ENCODE results near the gene TEPSIN. TPM values are rescaled to one million over a fixed set of nuclear protein-coding genes. Genes with fewer than 3 reads are reported as not detected.

The TEPSIN gene
- total RNA-seq, 1 experiment from 2014 or later, result 40.7 TPM

DNA sequence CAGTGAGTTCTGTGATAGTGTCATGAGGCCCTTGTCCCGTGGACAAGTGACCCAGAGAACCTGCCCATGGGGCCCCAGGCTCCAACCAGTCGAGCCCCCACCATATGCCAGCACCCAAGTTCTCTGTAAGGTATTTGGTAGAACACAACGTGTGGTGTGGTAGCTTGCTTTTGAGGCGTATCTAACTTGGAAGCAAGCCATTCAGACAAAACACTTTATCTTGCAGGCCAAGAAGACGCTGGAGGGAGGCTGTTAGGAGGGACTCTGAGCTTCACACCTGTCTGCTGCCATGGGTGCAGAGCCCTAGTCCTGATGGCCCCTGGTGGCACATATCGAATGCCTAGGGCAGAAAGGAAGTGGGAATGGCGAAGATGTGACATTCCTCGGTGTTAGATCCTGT, 1.9 kb upstream of the TEPSIN start:
- Mint-ChIP-seq H3K9me3 (no peaks in the 10 kb centered on the region), H3K4me3 (peak overlapping the region; percentile 90), H3K27me3 (ENCODE audit: low read depth) (no peaks in the 10 kb centered on the region), H3K4me1 (peaks cover 27% of the 10 kb centered on the region), H3K27ac (peak overlapping the region; percentile 80; the same call in 1 of the 2 replicates), H3K36me3 (no peaks in the 10 kb centered on the region)
- POLR2A ChIA-PET, result no interaction called here
- ATAC-seq (no peak), DNase-seq (ENCODE audit: low spot score) (no peak)
- no peak for TF ChIP-seq ZNF425 (CRISPR knock-in tag; conservative IDR thresholded peaks at IDR 0.05)
- TF ChIP-seq SP1 (CRISPR knock-in tag; conservative IDR thresholded peaks at IDR 0.05), result no peak
- no peak for TF ChIP-seq CDX4 (CRISPR knock-in tag; IDR thresholded peaks at IDR 0.05; ENCODE audit: borderline replicate concordance)
- no peak for TF ChIP-seq STAT6 (CRISPR knock-in tag; conservative IDR thresholded peaks at IDR 0.05; ENCODE audit: low read depth)
- no peak for TF ChIP-seq ELF4 (CRISPR knock-in tag; IDR thresholded peaks at IDR 0.05; ENCODE audit: low read depth)
- TF ChIP-seq ARID4B (CRISPR knock-in tag; IDR thresholded peaks at IDR 0.05; ENCODE audit: borderline replicate concordance), result no peak
- CTCF ChIA-PET, result no interaction called here

DNA sequence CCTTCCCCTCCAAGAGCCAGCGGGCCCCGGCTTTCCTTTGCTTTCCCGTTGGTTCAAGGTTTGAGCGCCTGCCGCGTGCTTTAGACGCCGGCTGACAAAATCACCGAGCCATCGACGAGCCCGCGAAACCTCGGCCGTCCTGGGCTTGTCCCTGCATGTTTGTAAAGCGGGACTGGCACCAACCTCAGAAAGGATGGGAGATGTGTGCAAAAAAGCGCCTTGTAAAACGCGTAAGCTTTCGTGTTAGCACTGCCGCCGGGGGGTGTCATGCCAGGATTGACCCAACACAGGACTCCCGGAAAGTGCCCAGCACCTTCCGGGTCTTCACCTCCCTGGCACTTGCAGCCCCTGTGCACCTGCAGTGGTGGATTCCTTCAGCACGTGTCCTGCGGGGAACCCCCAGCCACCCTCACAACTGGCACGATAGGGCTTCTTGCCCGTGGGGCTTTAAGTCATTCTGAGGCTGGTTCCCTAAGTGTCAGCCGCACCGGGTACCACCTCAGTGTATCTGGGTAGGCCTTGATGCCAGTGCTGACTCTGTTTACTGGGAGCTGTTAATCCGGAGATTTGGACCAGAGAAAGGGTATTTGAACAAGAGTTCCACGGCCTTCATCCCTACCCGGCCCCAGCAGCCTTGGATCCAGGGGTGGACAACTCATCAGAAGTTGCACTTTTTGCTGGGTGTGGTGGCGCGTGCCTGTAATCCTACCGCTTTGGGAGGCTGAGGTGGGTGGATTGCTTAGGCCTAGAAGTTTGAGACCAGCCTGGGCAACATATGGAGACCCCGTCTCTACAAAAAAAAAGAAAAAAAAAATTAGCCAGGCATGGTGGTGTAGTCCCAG, 1.1 kb upstream of the TEPSIN start:
- H3K4me1 Mint-ChIP-seq, result peaks cover 27% of the 10 kb centered on the region
- POLR2A ChIA-PET, result interaction anchor here (0.6 to 1.1 kb wide), 3 partner anchors 17 to 785 kb away, joined by 3 to 9 read pairs (median 3); partner anchors contain the start of gene CEP131
- DNase-seq (ENCODE audit: low spot score) (no peak), ATAC-seq (no peak)
- H3K36me3 Mint-ChIP-seq, result no peaks in the 10 kb centered on the region
- CTCF ChIA-PET, result interaction anchor here (0.6 to 2.1 kb wide), 17 partner anchors 10 to 315 kb away, joined by 3 to 14 read pairs (median 4); partner anchors contain the start of gene CEP131
- H3K27ac Mint-ChIP-seq, result peak overlapping the region; percentile 76
- no peaks in the 10 kb centered on the region for H3K9me3 Mint-ChIP-seq
- peak overlapping the region; percentile 90 for H3K4me3 Mint-ChIP-seq
- TF ChIP-seq NR1H2 (CRISPR knock-in tag; IDR thresholded peaks at IDR 0.05) (peak; percentile 45; the same call in 1 of the 2 replicates), CREB1 (CRISPR knock-in tag; IDR thresholded peaks at IDR 0.05) (no peak), MAX (CRISPR knock-in tag; IDR thresholded peaks at IDR 0.05) (0 out of 2 replicates have a peak, but pooled peaks have one; percentile 44), ZNF317 (CRISPR knock-in tag; IDR thresholded peaks at IDR 0.05; ENCODE audit: borderline replicate concordance, low read depth) (no peak), ETV6 (CRISPR knock-in tag; IDR thresholded peaks at IDR 0.05) (no peak)
- TF ChIP-seq, protein P1, sequence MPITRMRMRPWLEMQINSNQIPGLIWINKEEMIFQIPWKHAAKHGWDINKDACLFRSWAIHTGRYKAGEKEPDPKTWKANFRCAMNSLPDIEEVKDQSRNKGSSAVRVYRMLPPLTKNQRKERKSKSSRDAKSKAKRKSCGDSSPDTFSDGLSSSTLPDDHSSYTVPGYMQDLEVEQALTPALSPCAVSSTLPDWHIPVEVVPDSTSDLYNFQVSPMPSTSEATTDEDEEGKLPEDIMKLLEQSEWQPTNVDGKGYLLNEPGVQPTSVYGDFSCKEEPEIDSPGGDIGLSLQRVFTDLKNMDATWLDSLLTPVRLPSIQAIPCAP (CRISPR knock-in tag; IDR thresholded peaks at IDR 0.05), result 0 out of 2 replicates have a peak, but pooled peaks have one; percentile 27
- TF ChIP-seq, protein P2, sequence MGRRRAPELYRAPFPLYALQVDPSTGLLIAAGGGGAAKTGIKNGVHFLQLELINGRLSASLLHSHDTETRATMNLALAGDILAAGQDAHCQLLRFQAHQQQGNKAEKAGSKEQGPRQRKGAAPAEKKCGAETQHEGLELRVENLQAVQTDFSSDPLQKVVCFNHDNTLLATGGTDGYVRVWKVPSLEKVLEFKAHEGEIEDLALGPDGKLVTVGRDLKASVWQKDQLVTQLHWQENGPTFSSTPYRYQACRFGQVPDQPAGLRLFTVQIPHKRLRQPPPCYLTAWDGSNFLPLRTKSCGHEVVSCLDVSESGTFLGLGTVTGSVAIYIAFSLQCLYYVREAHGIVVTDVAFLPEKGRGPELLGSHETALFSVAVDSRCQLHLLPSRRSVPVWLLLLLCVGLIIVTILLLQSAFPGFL (CRISPR knock-in tag; IDR thresholded peaks at IDR 0.05; ENCODE audit: borderline replicate concordance), result peak; percentile 36; the same call in 1 of the 2 replicates
- no peaks in the 10 kb centered on the region for H3K27me3 Mint-ChIP-seq (ENCODE audit: low read depth)

All from WTC11 (cell line).